BLaER1 (cell line): Measurements from ENCODE around the gene RBMS1.

Source experiments
- H3K27ac ChIP-seq: shearing (Covaris generic); formaldehyde crosslinking; 2 replicates; pipeline ENCODE4 v1.8.1; 2022
- H3K27me3 ChIP-seq: shearing (Covaris generic); formaldehyde crosslinking; 2 replicates; pipeline ENCODE4 v1.8.1; 2022
- H3K36me3 ChIP-seq: shearing (Covaris generic); formaldehyde crosslinking; 2 replicates; pipeline ENCODE4 v1.8.1; 2022
- H3K4me1 ChIP-seq: shearing (Covaris generic); formaldehyde crosslinking; 2 replicates; pipeline ENCODE4 v1.8.1; 2022
- H3K4me2 ChIP-seq: shearing (Covaris generic); formaldehyde crosslinking; 2 replicates; pipeline ENCODE4 v1.8.1; 2022
- H3K4me3 ChIP-seq: shearing (Covaris generic); formaldehyde crosslinking; 2 replicates; pipeline ENCODE4 v1.8.1; 2022
- H3K9ac ChIP-seq: shearing (Covaris generic); formaldehyde crosslinking; 2 replicates; pipeline ENCODE4 v1.8.1; 2022
- H3K9me3 ChIP-seq: shearing (Covaris generic); formaldehyde crosslinking; 2 replicates; pipeline ENCODE4 v1.8.1; 2022
- H4K20me1 ChIP-seq: shearing (Covaris generic); formaldehyde crosslinking; 2 replicates; pipeline ENCODE4 v1.8.1; 2022
- Cebpa-rat ChIP-seq: shearing (Covaris generic); IDR thresholded peaks from 2 replicates; pipeline ENCODE4 v1.8.1; 2022

RBMS1 gene

DNA sequence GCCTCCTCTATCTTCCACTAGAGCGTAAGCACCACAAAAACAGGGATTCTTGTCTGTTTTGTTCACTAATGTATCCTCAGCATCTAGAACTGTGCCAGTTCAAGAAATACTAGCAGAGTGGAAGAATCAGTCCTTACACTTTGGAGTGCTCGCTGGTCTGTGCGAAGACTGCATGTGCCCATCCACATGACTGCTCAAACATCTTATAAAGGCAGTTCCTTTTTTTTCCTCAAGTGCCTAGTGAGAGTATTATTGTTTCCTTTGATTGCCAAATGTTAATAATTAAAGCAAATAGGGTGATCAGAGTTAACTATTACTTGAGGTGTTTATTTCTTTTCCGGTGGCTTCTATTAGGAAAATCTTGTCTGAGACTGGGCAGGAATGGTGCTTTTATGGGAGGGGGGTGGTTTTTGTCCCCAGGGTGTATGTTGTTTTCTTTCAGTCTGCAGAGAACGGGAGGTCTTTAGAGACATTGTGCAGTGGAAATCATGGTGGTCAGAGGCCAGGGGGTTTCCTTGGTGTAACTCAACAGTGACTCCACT is 247.9 kb downstream of the RBMS1 start:
- Histone ChIP-seq H3K9me3 (no peaks in the 10 kb centered on the region), H3K4me2 (no peak overlapping the region), H4K20me1 (no peaks in the 10 kb centered on the region), H3K27me3 (no peaks in the 10 kb centered on the region), H3K9ac (no peak overlapping the region), H3K27ac (no peak overlapping the region), H3K4me3 (no peak overlapping the region), H3K4me1 (no peaks in the 10 kb centered on the region), H3K36me3 (no peaks in the 10 kb centered on the region)
- TF ChIP-seq Cebpa-rat: no peak

DNA sequence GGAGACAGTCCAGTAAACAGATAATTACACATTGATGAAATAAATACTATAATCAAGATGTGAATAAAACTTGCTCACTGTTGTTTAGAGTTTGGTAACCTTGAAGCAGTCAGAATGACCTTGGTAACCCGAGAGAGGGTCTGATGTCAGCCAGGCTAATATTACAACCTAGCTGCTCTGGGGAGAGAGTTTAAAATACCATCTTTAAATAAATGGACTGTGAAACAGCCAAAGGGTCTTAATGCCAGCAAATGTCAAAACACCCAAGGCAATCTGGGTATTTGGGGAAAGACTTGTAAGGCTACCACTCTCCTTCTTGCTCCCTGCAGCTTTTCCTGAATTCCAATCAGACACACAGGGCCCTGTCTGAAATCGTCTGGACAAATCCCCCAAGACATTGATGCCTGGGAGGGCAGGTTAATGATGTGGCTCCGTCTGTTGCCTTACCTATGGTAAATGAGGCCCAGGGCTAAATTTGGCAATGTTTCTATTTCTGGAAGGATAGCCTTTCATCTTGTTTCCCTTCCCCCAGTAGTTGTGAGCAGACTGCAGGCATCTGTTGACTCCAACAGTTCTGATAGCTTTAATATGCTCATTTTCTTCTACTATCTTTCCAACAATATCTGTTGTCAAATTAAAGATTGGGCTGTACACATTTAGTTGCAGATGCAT is 250.6 kb downstream of the RBMS1 start:
- Histone ChIP-seq H3K4me1 (no peaks in the 10 kb centered on the region), H3K27me3 (no peaks in the 10 kb centered on the region), H4K20me1 (no peaks in the 10 kb centered on the region), H3K4me3 (no peak overlapping the region), H3K9me3 (no peaks in the 10 kb centered on the region), H3K27ac (no peak overlapping the region), H3K4me2 (no peak overlapping the region), H3K9ac (no peak overlapping the region), H3K36me3 (no peaks in the 10 kb centered on the region)
- no peak for TF ChIP-seq Cebpa-rat

DNA sequence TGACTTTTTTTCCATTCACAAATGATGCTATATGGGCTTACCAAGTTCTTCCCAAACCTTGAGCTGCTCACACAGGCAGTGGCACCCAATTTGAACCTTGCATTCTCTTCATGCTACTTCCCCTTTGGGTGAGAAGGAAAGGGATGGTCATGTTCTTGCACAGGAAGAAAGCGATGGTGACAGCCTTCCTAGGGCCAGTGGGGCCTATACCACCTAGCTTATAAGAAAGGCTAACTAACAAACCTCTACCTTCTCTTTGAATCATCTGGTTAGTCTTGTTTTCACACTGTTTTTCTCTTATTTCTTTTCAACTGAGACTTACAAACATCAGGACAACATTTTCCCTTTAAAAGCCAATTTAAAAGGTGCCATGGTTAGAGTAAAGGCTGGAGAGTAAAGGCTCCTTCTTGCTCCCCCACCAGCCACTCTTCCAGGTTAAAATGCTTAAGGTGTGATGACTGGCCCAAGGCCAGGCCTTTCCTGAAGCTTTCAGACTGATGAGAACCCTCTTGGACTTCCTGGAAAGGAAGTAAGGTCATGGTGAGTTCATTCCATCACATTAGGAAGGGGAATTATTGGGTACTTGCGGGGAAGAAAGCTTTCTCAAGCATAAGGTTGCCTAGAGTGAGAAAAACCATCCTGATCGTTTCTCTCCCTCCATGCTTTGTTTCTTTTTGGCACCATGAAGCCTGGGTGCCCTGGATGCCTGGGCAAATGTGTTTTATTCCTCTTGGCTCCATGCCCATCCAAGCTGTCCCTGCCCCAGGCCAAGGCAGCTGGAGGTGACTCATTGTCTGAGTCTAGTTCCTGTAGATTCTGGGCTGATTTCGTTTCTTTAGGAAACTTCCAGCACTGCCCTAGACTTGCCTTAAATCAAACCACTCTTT is 252.1 kb downstream of the RBMS1 start:
- no peak for TF ChIP-seq Cebpa-rat
- H3K4me1 ChIP-seq: no peaks in the 10 kb centered on the region
- H3K4me2 ChIP-seq: no peak overlapping the region
- H3K27me3 ChIP-seq: no peaks in the 10 kb centered on the region
- no peaks in the 10 kb centered on the region for H4K20me1 ChIP-seq
- H3K4me3 ChIP-seq: no peak overlapping the region
- no peak overlapping the region for H3K27ac ChIP-seq
- no peaks in the 10 kb centered on the region for H3K9me3 ChIP-seq
- H3K9ac ChIP-seq: no peak overlapping the region
- H3K36me3 ChIP-seq: no peaks in the 10 kb centered on the region

GRCh38 chr2:160239436-160239835 is 254.2 kb downstream of the RBMS1 start:
- TF ChIP-seq Cebpa-rat: no peak
- Histone ChIP-seq H3K9ac (no peak overlapping the region), H3K9me3 (no peaks in the 10 kb centered on the region), H3K4me2 (no peak overlapping the region), H3K27me3 (no peaks in the 10 kb centered on the region), H3K4me3 (no peak overlapping the region), H3K36me3 (no peaks in the 10 kb centered on the region), H3K27ac (no peak overlapping the region), H3K4me1 (no peaks in the 10 kb centered on the region), H4K20me1 (no peaks in the 10 kb centered on the region)

GRCh38 chr2:160238392-160238791 is 255.2 kb downstream of the RBMS1 start:
- H3K4me1 ChIP-seq: no peaks in the 10 kb centered on the region
- no peaks in the 10 kb centered on the region for H3K27me3 ChIP-seq
- no peak for TF ChIP-seq Cebpa-rat
- H3K36me3 ChIP-seq: no peaks in the 10 kb centered on the region
- H3K27ac ChIP-seq: no peak overlapping the region
- H4K20me1 ChIP-seq: no peaks in the 10 kb centered on the region
- H3K4me3 ChIP-seq: no peak overlapping the region
- no peak overlapping the region for H3K9ac ChIP-seq
- H3K4me2 ChIP-seq: no peak overlapping the region
- no peaks in the 10 kb centered on the region for H3K9me3 ChIP-seq

DNA sequence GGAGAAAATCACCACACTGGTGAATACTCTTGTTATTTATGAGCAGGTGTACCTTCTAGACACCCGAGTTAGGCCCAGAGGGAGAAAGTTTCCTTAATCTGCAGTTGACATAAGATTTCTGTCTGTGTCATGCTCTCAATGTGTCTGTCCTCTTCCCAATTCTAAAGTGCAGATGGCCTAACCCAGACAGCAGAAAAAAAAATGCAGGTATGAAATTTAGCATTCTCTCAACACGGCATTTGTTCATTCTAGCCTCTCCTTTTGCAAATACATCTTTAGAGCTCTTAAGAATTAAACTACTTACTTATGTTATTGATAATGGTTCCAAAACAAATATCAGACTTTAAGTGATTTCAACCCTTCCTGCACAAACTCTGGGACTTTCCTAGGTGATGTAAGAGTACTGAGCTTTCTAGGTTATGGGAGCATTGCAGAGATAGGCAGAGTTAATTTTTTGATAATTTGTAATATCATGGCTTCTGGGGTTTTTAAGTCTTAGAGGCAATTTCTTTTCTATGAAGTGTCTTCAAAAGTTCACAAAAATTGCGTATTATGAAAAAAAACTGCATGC is 260.6 kb downstream of the RBMS1 start:
- no peak overlapping the region for H3K4me2 ChIP-seq

GRCh38 chr2:160229591-160229990 is 264.0 kb downstream of the RBMS1 start:
- H3K9me3 ChIP-seq: no peaks in the 10 kb centered on the region
- no peaks in the 10 kb centered on the region for H3K27me3 ChIP-seq
- H3K4me1 ChIP-seq: peaks cover 6% of the 10 kb centered on the region; the same call in 1 of the 2 replicates
- no peak overlapping the region for H3K4me2 ChIP-seq
- TF ChIP-seq Cebpa-rat: no peak
- H3K27ac ChIP-seq: no peak overlapping the region
- H3K36me3 ChIP-seq: no peaks in the 10 kb centered on the region
- no peak overlapping the region for H3K9ac ChIP-seq
- no peak overlapping the region for H3K4me3 ChIP-seq
- H4K20me1 ChIP-seq: no peaks in the 10 kb centered on the region

More for the DNA sequence above, 260.6 kb downstream of the RBMS1 start:
- no peaks in the 10 kb centered on the region for H4K20me1 ChIP-seq
- H3K4me1 ChIP-seq: no peaks in the 10 kb centered on the region
- H3K9ac ChIP-seq: no peak overlapping the region
- no peaks in the 10 kb centered on the region for H3K9me3 ChIP-seq
- H3K4me3 ChIP-seq: no peak overlapping the region
- H3K27me3 ChIP-seq: no peaks in the 10 kb centered on the region
- no peak for TF ChIP-seq Cebpa-rat
- H3K27ac ChIP-seq: no peak overlapping the region
- H3K36me3 ChIP-seq: no peaks in the 10 kb centered on the region

DNA sequence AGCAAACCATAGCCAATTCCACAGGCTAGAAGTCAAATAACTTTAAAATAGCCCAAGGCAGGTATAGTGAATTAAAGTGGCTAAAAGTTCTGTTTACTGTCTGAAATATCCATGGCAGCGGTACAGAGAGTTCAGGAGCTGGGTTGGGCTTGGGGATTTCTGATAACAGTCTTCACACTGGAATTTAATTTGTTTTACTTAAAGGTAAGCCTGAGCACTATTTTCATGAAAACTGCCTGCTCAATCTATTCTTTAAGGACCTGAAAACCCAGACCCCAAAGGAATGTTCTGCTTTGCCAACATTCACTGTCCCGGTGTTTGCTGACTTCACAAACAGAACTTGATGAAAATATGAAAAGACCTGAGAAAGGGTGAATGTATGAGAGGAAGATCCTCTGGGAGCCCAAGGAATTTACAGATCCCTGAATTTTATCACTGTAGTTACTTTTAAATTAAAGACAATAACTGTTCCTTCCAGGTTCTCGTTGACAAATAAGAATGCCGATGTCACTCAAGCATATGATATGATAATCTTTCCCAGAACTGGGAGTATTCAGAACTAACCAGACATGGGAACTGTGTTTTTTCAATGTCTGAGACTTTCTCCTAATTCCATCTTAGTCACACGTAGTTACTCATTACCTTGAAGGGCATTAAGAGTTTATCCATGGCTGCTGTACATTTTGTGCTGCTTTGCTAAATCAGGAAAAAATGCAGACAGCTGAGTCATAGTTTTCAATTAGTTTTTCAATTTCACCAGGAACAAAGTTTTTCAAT is 265.3 kb downstream of the RBMS1 start:
- Histone ChIP-seq H4K20me1 (no peaks in the 10 kb centered on the region), H3K4me3 (no peak overlapping the region), H3K27me3 (no peaks in the 10 kb centered on the region), H3K4me2 (no peak overlapping the region), H3K36me3 (no peaks in the 10 kb centered on the region), H3K4me1 (peaks cover 6% of the 10 kb centered on the region; the same call in 1 of the 2 replicates), H3K9ac (no peak overlapping the region), H3K27ac (no peak overlapping the region), H3K9me3 (no peaks in the 10 kb centered on the region)
- TF ChIP-seq Cebpa-rat: no peak

GRCh38 chr2:160227293-160227915 is 266.2 kb downstream of the RBMS1 start:
- H3K9me3 ChIP-seq: no peaks in the 10 kb centered on the region
- H3K4me2 ChIP-seq: no peak overlapping the region
- no peaks in the 10 kb centered on the region for H4K20me1 ChIP-seq
- no peaks in the 10 kb centered on the region for H3K36me3 ChIP-seq
- peaks cover 6% of the 10 kb centered on the region; the same call in 1 of the 2 replicates for H3K4me1 ChIP-seq
- no peak for TF ChIP-seq Cebpa-rat
- no peak overlapping the region for H3K4me3 ChIP-seq
- H3K9ac ChIP-seq: no peak overlapping the region
- H3K27ac ChIP-seq: no peak overlapping the region
- H3K27me3 ChIP-seq: no peaks in the 10 kb centered on the region
